ENCODE results near the gene ZRANB2. TPM values are rescaled to one million over a fixed set of nuclear protein-coding genes. Genes with fewer than 3 reads are reported as not detected.

ZRANB2 gene
- polyA plus RNA-seq, 4 donors = 169 to 202 (median 195) TPM

GRCh38 chr1:71071720-71072119 is 9.1 kb downstream of the ZRANB2 start:
- no peak for DNase-seq (ENCODE audit: low read depth in 4 of 4, low spot score in 3 of 4)

GRCh38 chr1:71068325-71069240 is 12.3 kb downstream of the ZRANB2 start:
- DNase-seq (ENCODE audit: low read depth in 4 of 4, low spot score in 3 of 4) = no peak

- no peak for DNase-seq (ENCODE audit: low read depth in 4 of 4, low spot score in 3 of 4)
Measured at GRCh38 chr1:71054791-71055190, 26.0 kb downstream of the ZRANB2 start.

GRCh38 chr1:71054281-71054731 is 26.5 kb downstream of the ZRANB2 start:
- DNase-seq (ENCODE audit: low read depth in 4 of 4, low spot score in 3 of 4) = no peak

- DNase-seq (ENCODE audit: low read depth in 4 of 4, low spot score in 3 of 4) = no peak
Measured at GRCh38 chr1:71053758-71054157, 27.1 kb downstream of the ZRANB2 start.

- DNase-seq (ENCODE audit: low read depth in 4 of 4, low spot score in 3 of 4) = no peak
Measured at GRCh38 chr1:71053146-71053545, 27.7 kb downstream of the ZRANB2 start.

- DNase-seq (ENCODE audit: low read depth in 4 of 4, low spot score in 3 of 4) = peak in 3 of 4 donors; percentile 54 to 69 (median 60)
Measured at GRCh38 chr1:71049951-71050598, 30.8 kb downstream of the ZRANB2 start.

- peak in 1 of 4 donors; percentile 30 for DNase-seq (ENCODE audit: low read depth in 4 of 4, low spot score in 3 of 4)
Measured at GRCh38 chr1:71047635-71048607, 32.9 kb downstream of the ZRANB2 start, which contains the start of gene PTGER3. Gene PTGER3, minus strand, starts transcription at chr1:71047816. Its CDS starts 239 bp downstream, at chr1:71047577.

- no peak for DNase-seq (ENCODE audit: low read depth in 4 of 4, low spot score in 3 of 4)
Measured at GRCh38 chr1:71046891-71047634, 33.8 kb downstream of the ZRANB2 start.

GRCh38 chr1:71045463-71046028 is 35.3 kb downstream of the ZRANB2 start:
- no peak for DNase-seq (ENCODE audit: low read depth in 4 of 4, low spot score in 3 of 4)

- DNase-seq (ENCODE audit: low read depth in 4 of 4, low spot score in 3 of 4) = no peak
Measured at GRCh38 chr1:71044833-71045232, 36.0 kb downstream of the ZRANB2 start.

GRCh38 chr1:71043065-71043464 is 37.8 kb downstream of the ZRANB2 start:
- DNase-seq (ENCODE audit: low read depth in 4 of 4, low spot score in 3 of 4) = no peak

- DNase-seq (ENCODE audit: low read depth in 4 of 4, low spot score in 3 of 4) = no peak
Measured at GRCh38 chr1:71041806-71042205, 39.0 kb downstream of the ZRANB2 start.

GRCh38 chr1:71039661-71040262 is 41.1 kb downstream of the ZRANB2 start:
- DNase-seq (ENCODE audit: low read depth in 4 of 4, low spot score in 3 of 4) = no peak

GRCh38 chr1:71038942-71039341 is 41.9 kb downstream of the ZRANB2 start:
- DNase-seq (ENCODE audit: low read depth in 4 of 4, low spot score in 3 of 4) = no peak

- no peak for DNase-seq (ENCODE audit: low read depth in 4 of 4, low spot score in 3 of 4)
Measured at GRCh38 chr1:71037829-71038620, 42.8 kb downstream of the ZRANB2 start.

- no peak for DNase-seq (ENCODE audit: low read depth in 4 of 4, low spot score in 3 of 4)
Measured at GRCh38 chr1:71037066-71037465, 43.8 kb downstream of the ZRANB2 start.

GRCh38 chr1:71033136-71033535 is 47.7 kb downstream of the ZRANB2 start:
- DNase-seq (ENCODE audit: low read depth in 4 of 4, low spot score in 3 of 4) = no peak

All from right renal pelvis (tissue), 4 donors.